PFSK-1 (cell line): ENCODE measurements around the gene STMN1.

Experiments used
- POLR2AphosphoS5 ChIP-seq: IDR thresholded peaks from 2 replicates; pipeline ENCODE4 v1.6.1; 2012; ENCODE audit warnings: low read depth, mild to moderate bottlenecking, control low read depth, low read length, moderate library complexity
- SIN3A ChIP-seq: IDR thresholded peaks from 2 replicates; pipeline ENCODE4 v1.6.1; 2012; ENCODE audit warnings: mild to moderate bottlenecking, low read length, moderate library complexity, borderline replicate concordance; ENCODE audit not compliant: insufficient read depth
- TAF1 ChIP-seq: IDR thresholded peaks from 2 replicates; pipeline ENCODE4 v1.6.1; 2012; ENCODE audit warnings: low read length, control low read depth, borderline replicate concordance; ENCODE audit not compliant: insufficient read depth
- TF ChIP-seq, protein P1 (sequence below), 2 experiments: IDR thresholded peaks; 2 replicates each; pipeline versions ENCODE4 v1.6.1 to v1.8.0; 2011 to 2012; ENCODE audit warnings: low read depth in 2 of 2, low read length in 2 of 2, control low read depth in 1 of 2, inconsistent platforms in 1 of 2, mild to moderate bottlenecking in 1 of 2, moderate library complexity in 1 of 2; ENCODE audit not compliant: insufficient read depth in 1 of 2

DNA sequence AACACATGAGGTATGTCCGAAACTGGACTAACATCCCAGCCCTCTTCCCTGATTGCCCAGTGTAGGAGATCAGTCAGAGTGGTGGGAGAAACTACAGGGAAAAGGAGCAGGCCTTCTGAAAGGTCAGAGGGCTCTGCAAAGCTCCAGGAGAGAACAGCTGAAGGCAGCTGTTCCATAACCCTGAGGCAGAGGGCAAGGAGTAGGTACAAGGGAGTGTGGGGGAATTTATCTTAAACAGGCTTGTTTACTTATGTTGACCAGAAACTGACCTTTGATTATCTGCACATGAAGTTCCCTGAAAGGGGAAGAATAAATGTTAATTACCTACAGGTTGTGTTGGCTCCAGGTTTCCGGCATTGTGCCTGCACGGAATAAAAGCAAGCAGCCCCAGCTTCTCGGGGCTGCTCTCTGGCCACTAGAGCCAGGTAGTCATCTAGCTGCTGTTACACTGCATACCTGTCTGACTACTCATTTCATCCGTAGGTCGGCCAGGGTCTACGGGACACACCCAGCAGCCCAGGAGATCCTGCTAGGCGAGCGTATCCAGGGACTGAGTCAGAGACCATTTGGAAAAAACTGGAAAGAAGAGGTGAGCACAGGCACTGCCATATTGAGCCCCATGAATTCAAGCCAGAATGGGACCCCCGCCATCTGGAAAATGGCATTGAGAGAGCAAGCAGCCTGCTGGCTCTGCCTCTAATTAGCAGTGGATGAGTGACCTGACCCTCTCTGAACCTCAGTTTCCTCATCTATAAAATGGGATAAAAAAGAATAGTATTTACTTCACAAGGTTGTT, 15.8 kb downstream of the STMN1 start:
- TF ChIP-seq POLR2AphosphoS5, result no peak
- TF ChIP-seq TAF1, result no peak
- TF ChIP-seq SIN3A, result no peak
- TF ChIP-seq, protein P1, sequence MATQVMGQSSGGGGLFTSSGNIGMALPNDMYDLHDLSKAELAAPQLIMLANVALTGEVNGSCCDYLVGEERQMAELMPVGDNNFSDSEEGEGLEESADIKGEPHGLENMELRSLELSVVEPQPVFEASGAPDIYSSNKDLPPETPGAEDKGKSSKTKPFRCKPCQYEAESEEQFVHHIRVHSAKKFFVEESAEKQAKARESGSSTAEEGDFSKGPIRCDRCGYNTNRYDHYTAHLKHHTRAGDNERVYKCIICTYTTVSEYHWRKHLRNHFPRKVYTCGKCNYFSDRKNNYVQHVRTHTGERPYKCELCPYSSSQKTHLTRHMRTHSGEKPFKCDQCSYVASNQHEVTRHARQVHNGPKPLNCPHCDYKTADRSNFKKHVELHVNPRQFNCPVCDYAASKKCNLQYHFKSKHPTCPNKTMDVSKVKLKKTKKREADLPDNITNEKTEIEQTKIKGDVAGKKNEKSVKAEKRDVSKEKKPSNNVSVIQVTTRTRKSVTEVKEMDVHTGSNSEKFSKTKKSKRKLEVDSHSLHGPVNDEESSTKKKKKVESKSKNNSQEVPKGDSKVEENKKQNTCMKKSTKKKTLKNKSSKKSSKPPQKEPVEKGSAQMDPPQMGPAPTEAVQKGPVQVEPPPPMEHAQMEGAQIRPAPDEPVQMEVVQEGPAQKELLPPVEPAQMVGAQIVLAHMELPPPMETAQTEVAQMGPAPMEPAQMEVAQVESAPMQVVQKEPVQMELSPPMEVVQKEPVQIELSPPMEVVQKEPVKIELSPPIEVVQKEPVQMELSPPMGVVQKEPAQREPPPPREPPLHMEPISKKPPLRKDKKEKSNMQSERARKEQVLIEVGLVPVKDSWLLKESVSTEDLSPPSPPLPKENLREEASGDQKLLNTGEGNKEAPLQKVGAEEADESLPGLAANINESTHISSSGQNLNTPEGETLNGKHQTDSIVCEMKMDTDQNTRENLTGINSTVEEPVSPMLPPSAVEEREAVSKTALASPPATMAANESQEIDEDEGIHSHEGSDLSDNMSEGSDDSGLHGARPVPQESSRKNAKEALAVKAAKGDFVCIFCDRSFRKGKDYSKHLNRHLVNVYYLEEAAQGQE (IDR thresholded peaks at IDR 0.05; ENCODE audit: insufficient read depth in 1 of 2, low read depth in 2 of 2, low read length in 2 of 2), result no peak
